Psoas muscle (tissue), 8 donors: ENCODE measurements around the gene RAB17. TPM values are rescaled to one million over a fixed set of nuclear protein-coding genes. Genes with fewer than 3 reads are reported as not detected.

Experiments used
- ATAC-seq, 4 donors: fragments of 200-7000 bp; cut with Tn5 transposase; one replicate each; pipeline ENCODE4 v1.9.1; 2020; ENCODE audit warnings: moderate library complexity in 3 of 4, mild to moderate bottlenecking in 2 of 4
- DNase-seq, 2 donors: peaks; one replicate each; pipeline ENCODE4 v3.0.0-alpha.2; 2020
- H3K27ac ChIP-seq: fragments of 200-600 bp; one replicate; pipeline ENCODE4 v1.8.0; 2022
- H3K27me3 ChIP-seq, 3 donors: fragments of 200-600 bp in 1 of 3; one replicate each; pipeline versions ENCODE4 v1.6.1 to v1.8.0; 2013 to 2022; ENCODE audit warnings: low read length in 2 of 3, mild to moderate bottlenecking in 2 of 3, moderate library complexity in 1 of 3; ENCODE audit not compliant: insufficient read depth in 3 of 3
- H3K36me3 ChIP-seq, 2 donors: fragments of 200-600 bp in 1 of 2; one replicate each; pipeline versions ENCODE4 v1.6.1 to v1.8.0; 2013 to 2022; ENCODE audit warnings: low read depth in 1 of 2, mild to moderate bottlenecking in 1 of 2, moderate library complexity in 1 of 2; ENCODE audit not compliant: insufficient read depth in 1 of 2
- H3K4me1 ChIP-seq: fragments of 200-600 bp; one replicate; pipeline ENCODE4 v1.8.0; 2022
- H3K4me3 ChIP-seq: fragments of 200-600 bp; one replicate; pipeline ENCODE4 v1.8.0; 2022; ENCODE audit warnings: mild to moderate bottlenecking
- H3K9me3 ChIP-seq: fragments of 200-600 bp; one replicate; pipeline ENCODE4 v1.8.0; 2022
- CTCF ChIP-seq: fragments of 200-600 bp; IDR thresholded peaks from one replicate; pipeline ENCODE4 v1.8.0; 2022; ENCODE audit warnings: antibody characterized with exemption
- WGBS, 3 donors: extraction: QIAGEN DNeasy Blood & Tissue Kit; methylation state at CpG; one replicate each; pipeline versions ENCODE4 v1.1.6 to v1.1.7; 2013; 5-methylcytosine and 5-hydroxymethylcytosine counted together
- intact Hi-C, 2 donors: fragments of 100-400 bp; cut with DNase I; formaldehyde crosslinking; loops; one replicate each; pipeline versions ENCODE4 v1.11.0 to v1.14.2; 2022
- polyA plus RNA-seq, 3 donors: library from polyadenylated mRNA; stranded (reverse); fragments of 200-250 nt; gene quantifications; one replicate each; pipeline ENCODE4 v1.2.3, GENCODE V29; 2013
- total RNA-seq, 4 donors: library from RNA; stranded (reverse); fragmentation: NEBNext Ultra II Directional in 2 of 4; extraction: Animal tissue kit (Norgen Biotek cat#: 25700) in 2 of 4; gene quantifications; one replicate each; pipeline versions ENCODE4 v1.2.1 to v1.2.4, GENCODE V29; 2021 to 2023
- donor health status: healthy with polysubstance abuse.
- donor health status: DM: no; HTN: no; CAD: no; lungs with moderate emphysema.
- donor health status: Bipolar disorder and iron deficiency.
- donor health status: healthy.
- donor health status: DM: yes; HTN: yes; CAD: no.
- donor health status: DM: no; HTN: no; CAD: no.
- donor health status: DM: no; HTN: no; CAD: no.
- donor health status: DM: yes; HTN: yes; CAD: no.

The RAB17 gene
- total and polyA plus RNA-seq, 7 donors: 0.52 to 1.5 (median 1.2) TPM

DNA sequence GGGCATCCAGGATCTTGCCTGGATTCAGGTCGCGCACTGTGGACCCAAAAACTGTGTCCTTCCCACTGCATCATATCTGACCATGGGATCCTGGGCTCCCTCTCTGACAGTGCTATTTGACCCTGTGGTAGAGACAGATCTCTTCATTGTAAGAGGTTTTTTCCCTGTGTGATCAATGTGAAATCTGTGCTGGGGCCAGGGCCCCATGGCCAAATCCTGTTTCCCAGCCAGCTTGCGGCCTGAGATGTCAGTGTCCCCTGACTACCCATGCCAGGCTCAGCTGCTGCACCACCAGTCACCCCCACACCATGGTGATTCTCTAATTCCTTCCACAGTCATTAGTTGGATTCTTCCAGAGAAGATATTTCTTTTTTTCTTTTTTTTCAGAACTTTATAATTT is 20.6 kb downstream of the RAB17 start:
- ATAC-seq: no peak
- DNase-seq: no peak
- Histone ChIP-seq H3K27me3 (no peaks in the 10 kb centered on the region), H3K27ac (no peak overlapping the region), H3K36me3 (no peaks in the 10 kb centered on the region), H3K4me1 (peaks cover 3% of the 10 kb centered on the region), H3K4me3 (no peak overlapping the region), H3K9me3 (no peaks in the 10 kb centered on the region)
- WGBS, 3 donors: 89 to 95% (median 95%) methylated on average over 3 of the region's 3 CpGs
- TF ChIP-seq CTCF: no peak
- intact Hi-C loops: loop anchor here (5.0 to 10.0 kb wide), 2 partner anchors 148 to 445 kb away; no protein-coding TSS in a partner anchor

DNA sequence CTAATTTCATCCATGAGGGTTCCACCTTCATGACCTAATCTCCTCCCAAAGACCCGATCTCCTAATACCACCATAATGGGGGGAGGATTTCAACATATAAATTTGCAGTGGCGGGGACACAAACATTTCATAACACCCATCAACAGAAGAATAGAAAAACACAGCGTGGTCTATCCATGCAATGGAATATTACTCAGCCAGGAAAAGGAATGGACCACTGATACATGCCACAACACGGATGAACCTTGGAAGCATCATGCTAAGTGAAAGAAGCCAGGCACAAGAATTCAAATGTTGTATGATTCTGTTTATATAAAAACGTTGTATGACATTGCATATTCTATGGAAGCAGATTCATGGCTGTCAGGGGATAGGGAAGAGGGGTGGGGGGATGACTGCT is 21.5 kb downstream of the RAB17 start:
- peaks cover 3% of the 10 kb centered on the region for H3K4me1 ChIP-seq
- WGBS, 3 donors: 89 to 95% (median 92%) methylated on average over 5 of the region's 5 CpGs
- ATAC-seq: no peak
- no peak for TF ChIP-seq CTCF
- no peak overlapping the region for H3K27ac ChIP-seq
- no peaks in the 10 kb centered on the region for H3K36me3 ChIP-seq
- peaks cover 0 to 5% (median 0%) of the 10 kb centered on the region in 3 donors for H3K27me3 ChIP-seq
- intact Hi-C loops: loop anchor here (5.0 to 10.0 kb wide), 2 partner anchors 147 to 444 kb away; no protein-coding TSS in a partner anchor
- no peak overlapping the region for H3K4me3 ChIP-seq
- DNase-seq: no peak
- no peaks in the 10 kb centered on the region for H3K9me3 ChIP-seq

DNA sequence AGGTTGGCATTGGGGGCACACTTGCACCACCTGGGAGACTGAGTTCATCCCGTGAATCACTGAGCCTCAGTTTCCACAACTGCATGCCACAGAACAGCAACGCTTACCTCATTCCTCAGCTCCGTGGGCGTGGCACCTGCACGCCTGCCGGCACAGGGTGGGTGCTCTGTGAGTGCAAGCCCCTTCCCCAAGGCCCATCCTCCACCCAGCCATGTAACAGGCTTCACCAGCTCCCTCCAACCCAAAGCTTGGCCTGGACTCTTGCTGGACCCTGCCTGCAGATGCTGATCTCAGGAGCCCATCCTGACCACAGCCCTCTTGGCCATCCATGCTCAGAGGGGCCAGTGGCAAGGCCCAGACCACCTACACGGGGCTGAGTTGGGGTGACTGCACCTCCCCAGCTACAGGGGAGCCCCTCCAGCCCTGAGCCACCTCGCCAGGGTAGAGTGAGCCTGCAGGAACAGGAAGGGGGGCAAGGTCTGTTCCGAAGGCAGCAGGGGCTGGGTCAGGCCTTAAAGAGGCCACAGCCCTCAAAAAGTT is 22.3 kb downstream of the RAB17 start:
- no peak overlapping the region for H3K4me3 ChIP-seq
- H3K27ac ChIP-seq: no peak overlapping the region
- no peaks in the 10 kb centered on the region for H3K36me3 ChIP-seq
- no peaks in the 10 kb centered on the region for H3K9me3 ChIP-seq
- peaks cover 3% of the 10 kb centered on the region for H3K4me1 ChIP-seq
- 81 to 88% (median 87%) methylated on average over 9 of the region's 9 CpGs for WGBS, 3 donors
- ATAC-seq (no peak), DNase-seq (no peak)
- no peak for TF ChIP-seq CTCF
- intact Hi-C loops: loop anchor here (5.0 to 10.0 kb wide), 2 partner anchors 146 to 443 kb away; no protein-coding TSS in a partner anchor
- H3K27me3 ChIP-seq: peaks cover 0 to 5% (median 0%) of the 10 kb centered on the region in 3 donors

DNA sequence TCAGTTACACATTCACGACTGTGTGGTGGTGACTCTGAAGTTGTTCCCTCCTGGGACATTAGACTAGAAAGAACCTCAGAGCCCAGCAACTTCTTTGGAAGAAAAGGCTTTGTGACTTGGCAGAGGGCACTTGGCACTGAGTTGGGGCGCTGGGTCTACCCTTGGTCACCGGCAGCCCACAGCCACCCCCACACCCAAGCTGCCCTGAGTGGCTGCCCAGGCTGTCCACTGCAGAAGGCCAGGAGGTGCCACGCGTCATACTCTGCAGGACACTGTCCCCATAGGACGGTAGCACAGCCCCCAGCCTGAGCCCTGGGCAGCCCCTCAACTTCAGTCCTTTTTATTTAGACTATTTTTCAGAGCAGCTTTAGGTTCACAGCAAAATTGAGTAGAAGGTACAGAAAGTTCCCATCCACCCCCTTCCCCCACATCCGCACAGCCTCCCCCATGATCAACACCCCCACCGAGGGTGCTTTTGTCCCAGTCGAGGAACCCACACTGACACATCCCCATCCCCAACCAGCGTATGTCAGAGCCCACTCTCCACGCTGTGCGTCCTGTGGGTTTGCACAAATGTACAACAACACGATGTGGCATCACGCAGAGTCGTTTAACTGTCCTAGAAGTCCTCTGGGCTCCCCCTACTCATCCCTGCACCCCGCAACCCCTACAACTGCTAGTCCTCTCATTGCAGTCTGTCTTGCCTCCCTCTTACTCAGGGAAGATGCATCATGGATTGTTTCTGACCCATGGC is 23.1 kb downstream of the RAB17 start:
- no peak overlapping the region for H3K27ac ChIP-seq
- no peak for DNase-seq
- 78 to 82% (median 80%) methylated on average over 16 of the region's 16 CpGs for WGBS, 3 donors
- H3K27me3 ChIP-seq: peaks cover 0 to 5% (median 0%) of the 10 kb centered on the region in 3 donors
- peaks cover 3% of the 10 kb centered on the region for H3K4me1 ChIP-seq
- H3K9me3 ChIP-seq: no peaks in the 10 kb centered on the region
- no peaks in the 10 kb centered on the region for H3K36me3 ChIP-seq
- no peak for TF ChIP-seq CTCF
- intact Hi-C loops: loop anchor here (5.0 to 10.0 kb wide), 2 partner anchors 145 to 443 kb away; no protein-coding TSS in a partner anchor
- ATAC-seq: no peak
- no peak overlapping the region for H3K4me3 ChIP-seq
